ENCODE measurements around the gene MINDY2.
"Not testable (repeated sequence)": the region's sequence is repeated elsewhere in the genome, so short reads cannot be mapped to it uniquely, and the experiment has no call there.

Gene MINDY2

GRCh38 chr15:58777107-58777506, 6.0 kb downstream of the MINDY2 start:
- Histone ChIP-seq H3K36me3 (ENCODE audit: insufficient read depth, low read length) (peaks cover 4% of the 10 kb centered on the region), H3K9ac (ENCODE audit: low read depth, low read length) (no peak overlapping the region), H3K4me1 (ENCODE audit: control insufficient read depth, insufficient read depth, low read length) (peaks cover 14% of the 10 kb centered on the region)

GRCh38 chr15:58779554-58779953, 8.5 kb downstream of the MINDY2 start:
- H3K36me3 ChIP-seq (ENCODE audit: insufficient read depth, low read length), result peaks cover 4% of the 10 kb centered on the region
- H3K9ac ChIP-seq (ENCODE audit: low read depth, low read length), result no peak overlapping the region
- no peak overlapping the region for H3K4me3 ChIP-seq (ENCODE audit: low read length)
- H3K4me1 ChIP-seq (ENCODE audit: control insufficient read depth, insufficient read depth, low read length), result no peaks in the 10 kb centered on the region
- H3K9me3 ChIP-seq (replicated peaks; ENCODE audit: low read length), result no peaks in the 10 kb centered on the region
- H3K27me3 ChIP-seq (ENCODE audit: control insufficient read depth, insufficient read depth, low read length), result no peaks in the 10 kb centered on the region
- H3K4me2 ChIP-seq (ENCODE audit: low read length), result no peak overlapping the region

More at GRCh38 chr15:58777107-58777506, 6.0 kb downstream of the MINDY2 start:
- Histone ChIP-seq H3K4me2 (ENCODE audit: low read length) (no peak overlapping the region), H3K27me3 (ENCODE audit: control insufficient read depth, insufficient read depth, low read length) (no peaks in the 10 kb centered on the region), H3K4me3 (ENCODE audit: low read length) (no peak overlapping the region), H3K9me3 (replicated peaks; ENCODE audit: low read length) (no peaks in the 10 kb centered on the region)

- H3K4me3 ChIP-seq (ENCODE audit: low read length), result no peak overlapping the region
- H3K9me3 ChIP-seq (replicated peaks; ENCODE audit: low read length), result no peaks in the 10 kb centered on the region
- H3K4me1 ChIP-seq (ENCODE audit: control insufficient read depth, insufficient read depth, low read length), result no peaks in the 10 kb centered on the region
- H3K4me2 ChIP-seq (ENCODE audit: low read length), result peak overlapping the region; percentile 42
- H3K27me3 ChIP-seq (ENCODE audit: control insufficient read depth, insufficient read depth, low read length), result no peaks in the 10 kb centered on the region
- peaks cover under 1% of the 10 kb centered on the region for H3K36me3 ChIP-seq (ENCODE audit: insufficient read depth, low read length)
- no peak overlapping the region for H3K9ac ChIP-seq (ENCODE audit: low read depth, low read length)
These were observed 14.3 kb downstream of the MINDY2 start for GRCh38 chr15:58785355-58785754.

DNA sequence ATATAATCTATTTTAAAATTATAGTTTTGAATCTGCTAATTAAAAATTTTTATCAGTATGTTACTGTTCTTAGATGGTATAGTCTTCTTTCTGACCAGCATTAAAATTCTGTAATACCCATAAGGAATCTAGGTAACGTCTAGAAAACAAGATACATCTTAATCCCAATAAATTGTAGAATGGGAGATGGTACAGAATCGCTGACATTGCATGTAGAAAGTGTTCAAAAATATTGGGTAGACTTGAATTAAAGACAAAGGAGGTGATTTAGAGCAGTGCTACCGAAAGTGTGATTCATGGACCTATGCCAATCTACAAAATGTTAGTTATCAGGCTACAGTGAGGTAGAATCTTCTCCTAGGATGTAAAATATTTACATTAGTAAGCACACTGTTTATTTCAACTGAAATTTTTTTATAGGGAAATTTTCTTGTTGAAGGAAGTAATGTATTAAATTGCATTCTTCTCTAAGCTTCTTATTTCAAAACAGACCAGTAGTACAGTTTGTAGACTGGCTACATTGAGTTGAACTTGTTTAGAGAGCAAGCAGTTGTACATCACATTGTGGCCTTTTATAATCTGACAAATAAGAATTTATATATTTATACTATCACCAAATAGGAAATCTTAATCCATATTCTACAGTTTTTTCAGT, 17.1 kb downstream of the MINDY2 start:
- H3K9me3 ChIP-seq (replicated peaks; ENCODE audit: low read length), result no peaks in the 10 kb centered on the region
- no peak overlapping the region for H3K4me3 ChIP-seq (ENCODE audit: low read length)
- H3K4me2 ChIP-seq (ENCODE audit: low read length), result no peak overlapping the region
- peaks cover 4% of the 10 kb centered on the region for H3K36me3 ChIP-seq (ENCODE audit: insufficient read depth, low read length)
- no peaks in the 10 kb centered on the region for H3K27me3 ChIP-seq (ENCODE audit: control insufficient read depth, insufficient read depth, low read length)
- no peak overlapping the region for H3K9ac ChIP-seq (ENCODE audit: low read depth, low read length)
- H3K4me1 ChIP-seq (ENCODE audit: control insufficient read depth, insufficient read depth, low read length), result no peaks in the 10 kb centered on the region

DNA sequence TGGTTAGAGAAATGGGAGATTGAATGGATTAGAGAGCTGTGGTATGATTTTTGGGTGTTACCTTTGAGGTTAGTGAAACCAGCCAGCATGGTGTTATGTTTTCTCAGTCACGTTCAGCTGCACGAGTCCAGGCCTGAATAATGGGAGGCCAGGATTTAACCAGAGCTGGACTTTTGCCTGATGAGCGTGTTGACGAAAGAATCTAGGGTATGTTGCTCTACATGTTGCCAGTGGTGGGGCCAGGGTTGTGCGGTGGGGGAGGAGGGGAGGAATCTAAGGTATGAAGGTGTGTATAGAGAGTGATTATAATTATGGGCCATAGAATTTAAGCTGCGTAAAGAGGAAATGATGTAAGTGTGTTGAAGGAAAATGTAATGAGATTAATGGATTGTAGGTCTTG, 22.8 kb downstream of the MINDY2 start:
- Histone ChIP-seq H3K4me3 (ENCODE audit: low read length) (no peak overlapping the region), H3K27me3 (ENCODE audit: control insufficient read depth, insufficient read depth, low read length) (no peaks in the 10 kb centered on the region), H3K4me2 (ENCODE audit: low read length) (no peak overlapping the region), H3K36me3 (ENCODE audit: insufficient read depth, low read length) (peaks cover 4% of the 10 kb centered on the region), H3K4me1 (ENCODE audit: control insufficient read depth, insufficient read depth, low read length) (no peaks in the 10 kb centered on the region), H3K9me3 (replicated peaks; ENCODE audit: low read length) (no peaks in the 10 kb centered on the region), H3K9ac (ENCODE audit: low read depth, low read length) (no peak overlapping the region)

- Histone ChIP-seq H3K27me3 (ENCODE audit: control insufficient read depth, insufficient read depth, low read length) (no peaks in the 10 kb centered on the region), H3K4me3 (ENCODE audit: low read length) (no peak overlapping the region), H3K36me3 (ENCODE audit: insufficient read depth, low read length) (no peaks in the 10 kb centered on the region), H3K9ac (ENCODE audit: low read depth, low read length) (no peak overlapping the region), H3K4me1 (ENCODE audit: control insufficient read depth, insufficient read depth, low read length) (no peaks in the 10 kb centered on the region), H3K4me2 (ENCODE audit: low read length) (no peak overlapping the region), H3K9me3 (replicated peaks; ENCODE audit: low read length) (no peaks in the 10 kb centered on the region)
These were observed 24.7 kb downstream of the MINDY2 start for GRCh38 chr15:58795825-58796224.

- Histone ChIP-seq H3K36me3 (ENCODE audit: insufficient read depth, low read length) (no peaks in the 10 kb centered on the region), H3K9me3 (replicated peaks; ENCODE audit: low read length) (no peaks in the 10 kb centered on the region), H3K27me3 (ENCODE audit: control insufficient read depth, insufficient read depth, low read length) (no peaks in the 10 kb centered on the region), H3K9ac (ENCODE audit: low read depth, low read length) (no peak overlapping the region), H3K4me3 (ENCODE audit: low read length) (no peak overlapping the region), H3K4me2 (ENCODE audit: low read length) (no peak overlapping the region), H3K4me1 (ENCODE audit: control insufficient read depth, insufficient read depth, low read length) (no peaks in the 10 kb centered on the region)
These were observed 26.4 kb downstream of the MINDY2 start for GRCh38 chr15:58797505-58797904.

- no peaks in the 10 kb centered on the region for H3K9me3 ChIP-seq (replicated peaks; ENCODE audit: low read length)
- H3K4me1 ChIP-seq (ENCODE audit: control insufficient read depth, insufficient read depth, low read length), result no peaks in the 10 kb centered on the region
- no peak overlapping the region for H3K9ac ChIP-seq (ENCODE audit: low read depth, low read length)
- no peaks in the 10 kb centered on the region for H3K36me3 ChIP-seq (ENCODE audit: insufficient read depth, low read length)
- no peak overlapping the region for H3K4me3 ChIP-seq (ENCODE audit: low read length)
- no peaks in the 10 kb centered on the region for H3K27me3 ChIP-seq (ENCODE audit: control insufficient read depth, insufficient read depth, low read length)
- H3K4me2 ChIP-seq (ENCODE audit: low read length), result no peak overlapping the region
These were observed 34.0 kb downstream of the MINDY2 start for GRCh38 chr15:58805095-58805494.

GRCh38 chr15:58823267-58823666, 52.2 kb downstream of the MINDY2 start:
- not testable (repeated sequence) for H3K27me3 ChIP-seq (ENCODE audit: control insufficient read depth, insufficient read depth, low read length); H3K4me2 ChIP-seq (ENCODE audit: low read length); H3K4me3 ChIP-seq (ENCODE audit: low read length); H3K9me3 ChIP-seq (replicated peaks; ENCODE audit: low read length); H3K9ac ChIP-seq (ENCODE audit: low read depth, low read length); H3K4me1 ChIP-seq (ENCODE audit: control insufficient read depth, insufficient read depth, low read length)
- H3K36me3 ChIP-seq (ENCODE audit: insufficient read depth, low read length), result peaks cover 13% of the 10 kb centered on the region

DNA sequence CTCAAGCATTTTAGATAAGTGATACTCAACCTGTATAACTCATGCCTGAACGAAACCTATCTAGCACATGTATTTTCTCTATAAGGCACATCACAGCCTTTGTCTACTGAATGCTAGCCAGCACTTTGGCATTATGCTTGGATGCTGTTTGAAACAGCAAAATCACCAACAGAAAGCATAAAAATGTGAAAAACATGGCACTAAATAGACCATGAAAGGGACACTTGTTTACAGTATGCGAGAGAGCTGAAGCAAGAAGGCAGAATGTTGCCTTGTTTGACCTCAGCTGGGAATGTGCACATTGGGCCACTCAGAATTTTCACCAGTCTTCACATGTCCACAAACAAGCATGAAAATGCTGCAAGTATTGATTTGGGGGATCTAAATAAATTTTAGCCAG, 59.5 kb downstream of the MINDY2 start:
- Histone ChIP-seq H3K9ac (ENCODE audit: low read depth, low read length) (no peak overlapping the region), H3K4me3 (ENCODE audit: low read length) (no peak overlapping the region), H3K4me1 (ENCODE audit: control insufficient read depth, insufficient read depth, low read length) (no peaks in the 10 kb centered on the region), H3K27me3 (ENCODE audit: control insufficient read depth, insufficient read depth, low read length) (no peaks in the 10 kb centered on the region), H3K36me3 (ENCODE audit: insufficient read depth, low read length) (peaks cover 16% of the 10 kb centered on the region), H3K4me2 (ENCODE audit: low read length) (no peak overlapping the region), H3K9me3 (replicated peaks; ENCODE audit: low read length) (no peaks in the 10 kb centered on the region)

DNA sequence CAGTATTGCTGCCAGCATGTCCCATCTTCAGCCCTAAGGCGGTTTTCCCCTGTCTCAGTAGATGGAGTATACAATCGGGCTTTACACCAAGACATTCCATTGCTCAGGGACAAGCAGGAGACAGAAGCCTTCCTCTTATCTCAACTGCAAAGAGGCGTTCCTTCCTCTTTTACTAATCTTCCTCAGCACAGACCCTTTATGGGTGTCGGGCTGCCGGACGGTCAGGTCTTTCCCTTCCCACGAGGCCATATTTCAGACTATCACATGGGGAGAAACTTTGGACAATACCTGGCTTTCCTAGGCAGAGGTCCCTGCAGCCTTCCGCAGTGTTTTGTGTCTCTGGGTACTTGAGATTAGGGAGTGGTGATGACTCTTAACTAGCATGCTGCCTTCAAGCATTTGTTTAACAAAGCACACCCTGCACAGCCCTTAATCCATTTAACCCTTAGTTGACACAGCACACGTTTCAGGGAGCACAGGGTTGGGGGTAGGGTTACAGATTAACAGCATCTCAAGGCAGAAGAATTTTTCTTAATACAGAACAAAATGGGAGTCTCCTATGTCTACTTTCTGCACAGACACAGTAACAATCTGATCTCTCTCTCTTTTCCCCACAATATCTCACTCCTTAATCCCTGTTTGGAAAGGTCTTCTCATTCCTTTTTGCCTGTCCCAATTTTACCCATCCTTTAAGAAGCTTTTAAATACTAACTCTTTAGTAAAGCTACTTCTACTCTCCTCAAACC, 62.8 kb downstream of the MINDY2 start:
- not testable (repeated sequence) for H3K9ac ChIP-seq (ENCODE audit: low read depth, low read length); H3K9me3 ChIP-seq (replicated peaks; ENCODE audit: low read length); H3K4me2 ChIP-seq (ENCODE audit: low read length); H3K36me3 ChIP-seq (ENCODE audit: insufficient read depth, low read length); H3K4me1 ChIP-seq (ENCODE audit: control insufficient read depth, insufficient read depth, low read length); H3K4me3 ChIP-seq (ENCODE audit: low read length); H3K27me3 ChIP-seq (ENCODE audit: control insufficient read depth, insufficient read depth, low read length)

DNA sequence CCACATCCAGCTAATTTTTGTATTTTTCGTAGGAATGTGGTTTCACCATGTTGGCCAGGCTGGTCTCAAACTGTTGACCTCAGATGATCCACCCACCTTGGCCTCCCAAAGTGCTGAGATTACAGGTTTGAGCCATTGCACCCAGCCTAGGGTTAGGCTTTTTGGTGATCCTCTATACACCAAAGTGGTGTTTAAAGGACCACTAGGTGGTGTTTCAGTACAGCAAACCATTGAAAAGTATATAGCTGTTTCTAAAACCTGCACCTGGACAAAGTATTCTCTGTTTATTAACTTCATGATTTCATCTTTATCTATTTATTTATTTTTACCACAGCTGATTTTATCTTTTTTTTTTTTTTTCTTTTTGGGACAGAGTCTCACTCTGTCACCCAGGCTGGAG, 68.4 kb downstream of the MINDY2 start:
- H3K36me3 ChIP-seq (ENCODE audit: insufficient read depth, low read length), result no peaks in the 10 kb centered on the region
- H3K9me3 ChIP-seq (replicated peaks; ENCODE audit: low read length), result no peaks in the 10 kb centered on the region
- no peak overlapping the region for H3K9ac ChIP-seq (ENCODE audit: low read depth, low read length)
- no peak overlapping the region for H3K4me3 ChIP-seq (ENCODE audit: low read length)
- no peaks in the 10 kb centered on the region for H3K27me3 ChIP-seq (ENCODE audit: control insufficient read depth, insufficient read depth, low read length)
- H3K4me1 ChIP-seq (ENCODE audit: control insufficient read depth, insufficient read depth, low read length), result no peaks in the 10 kb centered on the region
- H3K4me2 ChIP-seq (ENCODE audit: low read length), result no peak overlapping the region

Measured in skeletal muscle satellite cell (primary cell).